ENCODE data around the gene ESRP2. TPM values are rescaled to one million over a fixed set of nuclear protein-coding genes. Genes with fewer than 3 reads are reported as not detected.

Gene ESRP2
- total and polyA plus RNA-seq, 9 of the 15 experiments (the other 6 are each of a cell fraction or from before 2014, with no cell fraction given) = 0.05 to 0.15 (median 0.07) TPM; not detected in 6

DNA sequence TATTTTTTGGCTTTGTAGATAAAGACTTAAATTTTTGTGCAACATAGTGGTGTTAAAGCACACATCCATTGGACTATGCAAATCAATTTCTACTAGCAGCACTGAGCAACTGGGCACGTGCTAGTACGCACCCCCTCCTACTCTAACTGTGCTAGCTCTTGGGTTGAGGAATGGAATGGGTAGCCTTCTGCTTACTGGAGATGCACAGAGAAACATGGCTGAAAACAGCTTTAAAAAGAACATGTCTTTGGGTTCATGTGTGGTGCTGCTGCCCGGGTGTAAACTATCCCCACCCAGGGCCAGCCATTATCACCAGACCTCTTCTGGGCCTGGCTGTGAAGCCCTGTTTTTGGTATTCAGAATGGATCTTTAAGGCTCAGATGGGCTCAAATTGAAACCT lies 7.3 kb downstream of the ESRP2 start (continued):
- TF ChIP-seq, protein P1, sequence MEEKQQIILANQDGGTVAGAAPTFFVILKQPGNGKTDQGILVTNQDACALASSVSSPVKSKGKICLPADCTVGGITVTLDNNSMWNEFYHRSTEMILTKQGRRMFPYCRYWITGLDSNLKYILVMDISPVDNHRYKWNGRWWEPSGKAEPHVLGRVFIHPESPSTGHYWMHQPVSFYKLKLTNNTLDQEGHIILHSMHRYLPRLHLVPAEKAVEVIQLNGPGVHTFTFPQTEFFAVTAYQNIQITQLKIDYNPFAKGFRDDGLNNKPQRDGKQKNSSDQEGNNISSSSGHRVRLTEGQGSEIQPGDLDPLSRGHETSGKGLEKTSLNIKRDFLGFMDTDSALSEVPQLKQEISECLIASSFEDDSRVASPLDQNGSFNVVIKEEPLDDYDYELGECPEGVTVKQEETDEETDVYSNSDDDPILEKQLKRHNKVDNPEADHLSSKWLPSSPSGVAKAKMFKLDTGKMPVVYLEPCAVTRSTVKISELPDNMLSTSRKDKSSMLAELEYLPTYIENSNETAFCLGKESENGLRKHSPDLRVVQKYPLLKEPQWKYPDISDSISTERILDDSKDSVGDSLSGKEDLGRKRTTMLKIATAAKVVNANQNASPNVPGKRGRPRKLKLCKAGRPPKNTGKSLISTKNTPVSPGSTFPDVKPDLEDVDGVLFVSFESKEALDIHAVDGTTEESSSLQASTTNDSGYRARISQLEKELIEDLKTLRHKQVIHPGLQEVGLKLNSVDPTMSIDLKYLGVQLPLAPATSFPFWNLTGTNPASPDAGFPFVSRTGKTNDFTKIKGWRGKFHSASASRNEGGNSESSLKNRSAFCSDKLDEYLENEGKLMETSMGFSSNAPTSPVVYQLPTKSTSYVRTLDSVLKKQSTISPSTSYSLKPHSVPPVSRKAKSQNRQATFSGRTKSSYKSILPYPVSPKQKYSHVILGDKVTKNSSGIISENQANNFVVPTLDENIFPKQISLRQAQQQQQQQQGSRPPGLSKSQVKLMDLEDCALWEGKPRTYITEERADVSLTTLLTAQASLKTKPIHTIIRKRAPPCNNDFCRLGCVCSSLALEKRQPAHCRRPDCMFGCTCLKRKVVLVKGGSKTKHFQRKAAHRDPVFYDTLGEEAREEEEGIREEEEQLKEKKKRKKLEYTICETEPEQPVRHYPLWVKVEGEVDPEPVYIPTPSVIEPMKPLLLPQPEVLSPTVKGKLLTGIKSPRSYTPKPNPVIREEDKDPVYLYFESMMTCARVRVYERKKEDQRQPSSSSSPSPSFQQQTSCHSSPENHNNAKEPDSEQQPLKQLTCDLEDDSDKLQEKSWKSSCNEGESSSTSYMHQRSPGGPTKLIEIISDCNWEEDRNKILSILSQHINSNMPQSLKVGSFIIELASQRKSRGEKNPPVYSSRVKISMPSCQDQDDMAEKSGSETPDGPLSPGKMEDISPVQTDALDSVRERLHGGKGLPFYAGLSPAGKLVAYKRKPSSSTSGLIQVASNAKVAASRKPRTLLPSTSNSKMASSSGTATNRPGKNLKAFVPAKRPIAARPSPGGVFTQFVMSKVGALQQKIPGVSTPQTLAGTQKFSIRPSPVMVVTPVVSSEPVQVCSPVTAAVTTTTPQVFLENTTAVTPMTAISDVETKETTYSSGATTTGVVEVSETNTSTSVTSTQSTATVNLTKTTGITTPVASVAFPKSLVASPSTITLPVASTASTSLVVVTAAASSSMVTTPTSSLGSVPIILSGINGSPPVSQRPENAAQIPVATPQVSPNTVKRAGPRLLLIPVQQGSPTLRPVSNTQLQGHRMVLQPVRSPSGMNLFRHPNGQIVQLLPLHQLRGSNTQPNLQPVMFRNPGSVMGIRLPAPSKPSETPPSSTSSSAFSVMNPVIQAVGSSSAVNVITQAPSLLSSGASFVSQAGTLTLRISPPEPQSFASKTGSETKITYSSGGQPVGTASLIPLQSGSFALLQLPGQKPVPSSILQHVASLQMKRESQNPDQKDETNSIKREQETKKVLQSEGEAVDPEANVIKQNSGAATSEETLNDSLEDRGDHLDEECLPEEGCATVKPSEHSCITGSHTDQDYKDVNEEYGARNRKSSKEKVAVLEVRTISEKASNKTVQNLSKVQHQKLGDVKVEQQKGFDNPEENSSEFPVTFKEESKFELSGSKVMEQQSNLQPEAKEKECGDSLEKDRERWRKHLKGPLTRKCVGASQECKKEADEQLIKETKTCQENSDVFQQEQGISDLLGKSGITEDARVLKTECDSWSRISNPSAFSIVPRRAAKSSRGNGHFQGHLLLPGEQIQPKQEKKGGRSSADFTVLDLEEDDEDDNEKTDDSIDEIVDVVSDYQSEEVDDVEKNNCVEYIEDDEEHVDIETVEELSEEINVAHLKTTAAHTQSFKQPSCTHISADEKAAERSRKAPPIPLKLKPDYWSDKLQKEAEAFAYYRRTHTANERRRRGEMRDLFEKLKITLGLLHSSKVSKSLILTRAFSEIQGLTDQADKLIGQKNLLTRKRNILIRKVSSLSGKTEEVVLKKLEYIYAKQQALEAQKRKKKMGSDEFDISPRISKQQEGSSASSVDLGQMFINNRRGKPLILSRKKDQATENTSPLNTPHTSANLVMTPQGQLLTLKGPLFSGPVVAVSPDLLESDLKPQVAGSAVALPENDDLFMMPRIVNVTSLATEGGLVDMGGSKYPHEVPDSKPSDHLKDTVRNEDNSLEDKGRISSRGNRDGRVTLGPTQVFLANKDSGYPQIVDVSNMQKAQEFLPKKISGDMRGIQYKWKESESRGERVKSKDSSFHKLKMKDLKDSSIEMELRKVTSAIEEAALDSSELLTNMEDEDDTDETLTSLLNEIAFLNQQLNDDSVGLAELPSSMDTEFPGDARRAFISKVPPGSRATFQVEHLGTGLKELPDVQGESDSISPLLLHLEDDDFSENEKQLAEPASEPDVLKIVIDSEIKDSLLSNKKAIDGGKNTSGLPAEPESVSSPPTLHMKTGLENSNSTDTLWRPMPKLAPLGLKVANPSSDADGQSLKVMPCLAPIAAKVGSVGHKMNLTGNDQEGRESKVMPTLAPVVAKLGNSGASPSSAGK (IDR thresholded peaks at IDR 0.05) = no peak
- TF ChIP-seq NCOA1 (IDR thresholded peaks at IDR 0.05; ENCODE audit: low read depth) (no peak), SUPT5H (IDR thresholded peaks at IDR 0.05) (no peak)
- TF ChIP-seq, protein P2, sequence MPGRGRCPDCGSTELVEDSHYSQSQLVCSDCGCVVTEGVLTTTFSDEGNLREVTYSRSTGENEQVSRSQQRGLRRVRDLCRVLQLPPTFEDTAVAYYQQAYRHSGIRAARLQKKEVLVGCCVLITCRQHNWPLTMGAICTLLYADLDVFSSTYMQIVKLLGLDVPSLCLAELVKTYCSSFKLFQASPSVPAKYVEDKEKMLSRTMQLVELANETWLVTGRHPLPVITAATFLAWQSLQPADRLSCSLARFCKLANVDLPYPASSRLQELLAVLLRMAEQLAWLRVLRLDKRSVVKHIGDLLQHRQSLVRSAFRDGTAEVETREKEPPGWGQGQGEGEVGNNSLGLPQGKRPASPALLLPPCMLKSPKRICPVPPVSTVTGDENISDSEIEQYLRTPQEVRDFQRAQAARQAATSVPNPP (IDR thresholded peaks at IDR 0.05; ENCODE audit: borderline replicate concordance, insufficient read depth, insufficient read length) = no peak

All from K562 (cell line).